PFSK-1 (cell line): ENCODE data around the gene MCHR1.

Source experiments
- FOXP2 ChIP-seq: optimal IDR thresholded peaks from 2 replicates; pipeline ENCODE3; 2011; ENCODE audit warnings: borderline replicate concordance, control low read depth, inconsistent platforms; ENCODE audit not compliant: insufficient read depth; ENCODE audit errors: extremely low read length, extremely low read depth
- POLR2AphosphoS5 ChIP-seq: IDR thresholded peaks from 2 replicates; pipeline ENCODE4 v1.6.1; 2012; ENCODE audit warnings: low read depth, mild to moderate bottlenecking, control low read depth, low read length, moderate library complexity
- REST ChIP-seq, 2 experiments: IDR thresholded peaks; 2 replicates each; pipeline versions ENCODE4 v1.6.1 to v1.8.0; 2011 to 2012; ENCODE audit warnings: low read depth in 2 of 2, low read length in 2 of 2, control low read depth in 1 of 2, inconsistent platforms in 1 of 2, mild to moderate bottlenecking in 1 of 2, moderate library complexity in 1 of 2; ENCODE audit not compliant: insufficient read depth in 1 of 2
- SIN3A ChIP-seq: IDR thresholded peaks from 2 replicates; pipeline ENCODE4 v1.6.1; 2012; ENCODE audit warnings: mild to moderate bottlenecking, low read length, moderate library complexity, borderline replicate concordance; ENCODE audit not compliant: insufficient read depth
- TAF1 ChIP-seq: IDR thresholded peaks from 2 replicates; pipeline ENCODE4 v1.6.1; 2012; ENCODE audit warnings: low read length, control low read depth, borderline replicate concordance; ENCODE audit not compliant: insufficient read depth

The MCHR1 gene

DNA sequence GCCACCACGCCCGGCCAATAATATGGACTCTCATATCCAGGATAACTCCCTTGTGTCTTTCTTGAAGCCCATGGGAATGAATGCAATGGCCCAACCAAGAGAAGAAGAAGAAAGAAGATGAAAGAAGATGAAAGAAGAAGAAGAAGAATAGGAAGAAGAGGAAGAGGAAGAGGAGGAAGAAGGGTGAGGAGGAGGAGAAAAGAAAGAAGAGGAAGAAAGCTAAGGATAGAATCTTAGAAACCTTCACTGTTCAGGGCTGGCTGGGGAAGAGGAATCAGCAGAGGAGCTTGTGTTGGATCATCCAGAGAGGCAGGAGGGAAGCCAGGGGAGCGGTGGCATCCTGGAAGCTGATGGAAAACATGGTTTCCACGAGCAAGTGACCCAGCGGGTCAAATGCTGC is 28.9 kb downstream of the MCHR1 start:
- TF ChIP-seq POLR2AphosphoS5 (no peak), TAF1 (no peak), REST (IDR thresholded peaks at IDR 0.05; ENCODE audit: insufficient read depth in 1 of 2, low read depth in 2 of 2, low read length in 2 of 2) (no peak), FOXP2 (no peak)

DNA sequence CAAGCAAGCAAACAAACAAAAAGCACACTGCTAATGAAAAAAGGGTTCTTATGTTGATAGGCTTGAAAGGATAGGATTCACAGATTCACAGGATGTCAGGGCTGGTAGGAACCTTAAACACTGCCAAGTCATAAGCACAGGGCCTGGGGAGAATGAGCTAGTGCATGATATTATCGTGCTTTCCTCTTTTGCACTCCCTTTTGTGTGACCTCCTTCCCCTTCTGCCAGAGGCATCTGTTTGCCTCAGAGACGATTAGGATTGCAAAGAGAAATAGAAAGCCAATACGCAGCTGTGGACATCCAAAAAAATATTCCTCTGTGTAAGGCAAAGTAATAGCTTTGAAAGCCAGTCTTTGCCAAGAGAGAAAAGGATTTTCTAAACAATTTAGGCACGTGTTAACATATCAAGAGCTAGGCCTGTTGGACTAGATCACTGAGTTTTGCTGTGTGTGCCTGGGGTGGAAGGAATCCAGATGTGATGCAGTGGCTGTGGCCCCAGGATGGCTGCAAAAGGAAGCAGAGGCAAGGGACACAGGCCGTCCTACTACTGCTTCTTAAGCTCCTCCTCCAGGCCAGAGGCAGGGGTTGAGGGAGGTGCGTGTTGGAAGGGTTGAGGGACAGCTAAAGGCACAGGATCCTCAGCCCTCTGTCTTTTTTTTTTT is 30.6 kb downstream of the MCHR1 start:
- TF ChIP-seq SIN3A (no peak), FOXP2 (no peak), POLR2AphosphoS5 (no peak), TAF1 (no peak), REST (IDR thresholded peaks at IDR 0.05; ENCODE audit: insufficient read depth in 1 of 2, low read depth in 2 of 2, low read length in 2 of 2) (no peak)

- TF ChIP-seq TAF1 (no peak), SIN3A (no peak), FOXP2 (no peak), POLR2AphosphoS5 (no peak), REST (IDR thresholded peaks at IDR 0.05; ENCODE audit: insufficient read depth in 1 of 2, low read depth in 2 of 2, low read length in 2 of 2) (no peak)
Measured at GRCh38 chr22:40712311-40712710, 33.0 kb downstream of the MCHR1 start.

- TF ChIP-seq POLR2AphosphoS5 (no peak), TAF1 (no peak), REST (IDR thresholded peaks at IDR 0.05; ENCODE audit: insufficient read depth in 1 of 2, low read depth in 2 of 2, low read length in 2 of 2) (no peak), FOXP2 (no peak)
Measured at GRCh38 chr22:40714499-40715337, 35.4 kb downstream of the MCHR1 start.
